ENCODE measurements around the gene RPE.

- no peak for TF ChIP-seq POLR2A (IDR thresholded peaks at IDR 0.05; ENCODE audit: low read length)
- no peak for TF ChIP-seq GATA1 (IDR thresholded peaks at IDR 0.05; ENCODE audit: low read depth, low read length)
Observed at GRCh38 chr2:210038078-210038477, 35.6 kb downstream of the RPE start.
